GM21786 (cell line): ENCODE results near the gene RASSF7.

ENCODE experiments used
- ATAC-seq: cut with Tn5 transposase; IDR thresholded peaks from one replicate; pipeline ENCODE4 v1.9.1; 2021; ENCODE audit not compliant: unreplicated experiment

The RASSF7 gene

GRCh38 chr11:579830-580601 lies 19.2 kb downstream of the RASSF7 start:
- ATAC-seq = no peak

- ATAC-seq = no peak
Observed at GRCh38 chr11:581342-581741, 20.6 kb downstream of the RASSF7 start.

- no peak for ATAC-seq
Observed at GRCh38 chr11:581752-582151, 21.0 kb downstream of the RASSF7 start.

- ATAC-seq = no peak
Observed at GRCh38 chr11:584287-584686, 23.5 kb downstream of the RASSF7 start.

GRCh38 chr11:586376-587316 lies 25.9 kb downstream of the RASSF7 start:
- ATAC-seq = no peak

- ATAC-seq = no peak
Observed at GRCh38 chr11:587546-587945, 26.8 kb downstream of the RASSF7 start.

- no peak for ATAC-seq
Observed at GRCh38 chr11:587978-588380, 27.2 kb downstream of the RASSF7 start.

GRCh38 chr11:589798-590197 lies 29.0 kb downstream of the RASSF7 start:
- ATAC-seq = no peak

GRCh38 chr11:590997-591396 lies 30.2 kb downstream of the RASSF7 start:
- ATAC-seq = no peak

GRCh38 chr11:592501-592900 lies 31.7 kb downstream of the RASSF7 start:
- no peak for ATAC-seq

- no peak for ATAC-seq
Observed at GRCh38 chr11:592918-593317, 32.1 kb downstream of the RASSF7 start.

- ATAC-seq = no peak
Observed at GRCh38 chr11:593347-593746, 32.6 kb downstream of the RASSF7 start.

GRCh38 chr11:595400-595799 lies 34.6 kb downstream of the RASSF7 start:
- no peak for ATAC-seq

GRCh38 chr11:596374-596773 lies 35.6 kb downstream of the RASSF7 start:
- no peak for ATAC-seq

- no peak for ATAC-seq
Observed at GRCh38 chr11:597166-597725, 36.5 kb downstream of the RASSF7 start.

- no peak for ATAC-seq
Observed at GRCh38 chr11:598005-598680, 37.4 kb downstream of the RASSF7 start.

GRCh38 chr11:601573-602245 lies 40.9 kb downstream of the RASSF7 start:
- no peak for ATAC-seq

- no peak for ATAC-seq
Observed at GRCh38 chr11:603154-603553, 42.4 kb downstream of the RASSF7 start.

- no peak for ATAC-seq
Observed at GRCh38 chr11:605286-606129, 44.7 kb downstream of the RASSF7 start.

- ATAC-seq = no peak
Observed at GRCh38 chr11:606245-606644, 45.5 kb downstream of the RASSF7 start.
